ENCODE data around the gene PLIN4.

DNA sequence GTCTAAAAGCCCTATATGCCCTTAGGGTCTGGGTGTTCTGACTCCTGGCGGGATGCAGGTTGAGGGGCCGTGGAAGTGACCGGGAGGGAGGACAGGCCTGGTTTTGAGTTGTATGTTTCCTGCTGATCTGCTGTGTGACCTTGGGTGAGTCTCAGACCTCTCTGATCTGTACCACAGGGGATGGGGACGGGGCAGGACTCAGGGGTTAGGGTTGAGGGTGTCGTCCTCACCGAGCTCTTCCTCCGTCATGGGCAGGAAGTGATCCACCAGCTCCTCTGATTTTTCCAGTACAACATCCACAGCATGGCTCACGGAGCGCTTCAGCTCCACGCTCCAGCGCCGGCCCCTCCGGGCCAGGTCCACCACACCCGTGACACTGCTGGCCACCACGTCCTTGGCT, 10.6 kb upstream of the PLIN4 start:
- TF ChIP-seq POLR2A (conservative IDR thresholded peaks at IDR 0.05) (no peak), VEZF1 (CRISPR knock-in tag; IDR thresholded peaks at IDR 0.05) (no peak), EZH2 (IDR thresholded peaks at IDR 0.05; ENCODE audit: borderline replicate concordance, low read depth, low read length) (no peak), NFIC (IDR thresholded peaks at IDR 0.05) (no peak), BHLHE40 (IDR thresholded peaks at IDR 0.05; ENCODE audit: low read length) (no peak), MEF2A (IDR thresholded peaks at IDR 0.05; ENCODE audit: control insufficient read depth, low read depth, low read length) (no peak), NFATC3 (IDR thresholded peaks at IDR 0.05) (no peak), NFYB (IDR thresholded peaks at IDR 0.05; ENCODE audit: extremely low read depth, insufficient read length) (no peak), ZBTB26 (CRISPR knock-in tag; IDR thresholded peaks at IDR 0.05) (no peak), ELF1 (tag; IDR thresholded peaks at IDR 0.05) (no peak), GTF2E2 (tag; IDR thresholded peaks at IDR 0.05) (no peak), KDM5B (IDR thresholded peaks at IDR 0.05; ENCODE audit: insufficient replicate concordance, low read depth, low read length) (no peak), ZBTB8A (IDR thresholded peaks at IDR 0.05; ENCODE audit: partially characterized antibody) (no peak)

Measured in K562 (cell line).